ENCODE data around the gene RUFY4. TPM values are rescaled to one million over a fixed set of nuclear protein-coding genes. Genes with fewer than 3 reads are reported as not detected.
"Not testable (repeated sequence)": the region's sequence is repeated elsewhere in the genome, so short reads cannot be mapped to it uniquely, and the experiment has no call there.

RUFY4 gene, protein sequence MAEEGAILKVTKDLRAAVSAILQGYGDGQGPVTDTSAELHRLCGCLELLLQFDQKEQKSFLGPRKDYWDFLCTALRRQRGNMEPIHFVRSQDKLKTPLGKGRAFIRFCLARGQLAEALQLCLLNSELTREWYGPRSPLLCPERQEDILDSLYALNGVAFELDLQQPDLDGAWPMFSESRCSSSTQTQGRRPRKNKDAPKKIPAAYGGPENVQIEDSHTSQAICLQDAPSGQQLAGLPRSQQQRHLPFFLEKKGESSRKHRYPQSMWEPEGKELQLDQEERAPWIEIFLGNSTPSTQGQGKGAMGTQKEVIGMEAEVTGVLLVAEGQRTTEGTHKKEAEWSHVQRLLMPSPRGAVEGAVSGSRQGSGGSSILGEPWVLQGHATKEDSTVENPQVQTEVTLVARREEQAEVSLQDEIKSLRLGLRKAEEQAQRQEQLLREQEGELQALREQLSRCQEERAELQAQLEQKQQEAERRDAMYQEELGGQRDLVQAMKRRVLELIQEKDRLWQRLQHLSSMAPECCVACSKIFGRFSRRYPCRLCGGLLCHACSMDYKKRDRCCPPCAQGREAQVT
- not detected in 2 replicates for polyA plus RNA-seq (2013)

DNA sequence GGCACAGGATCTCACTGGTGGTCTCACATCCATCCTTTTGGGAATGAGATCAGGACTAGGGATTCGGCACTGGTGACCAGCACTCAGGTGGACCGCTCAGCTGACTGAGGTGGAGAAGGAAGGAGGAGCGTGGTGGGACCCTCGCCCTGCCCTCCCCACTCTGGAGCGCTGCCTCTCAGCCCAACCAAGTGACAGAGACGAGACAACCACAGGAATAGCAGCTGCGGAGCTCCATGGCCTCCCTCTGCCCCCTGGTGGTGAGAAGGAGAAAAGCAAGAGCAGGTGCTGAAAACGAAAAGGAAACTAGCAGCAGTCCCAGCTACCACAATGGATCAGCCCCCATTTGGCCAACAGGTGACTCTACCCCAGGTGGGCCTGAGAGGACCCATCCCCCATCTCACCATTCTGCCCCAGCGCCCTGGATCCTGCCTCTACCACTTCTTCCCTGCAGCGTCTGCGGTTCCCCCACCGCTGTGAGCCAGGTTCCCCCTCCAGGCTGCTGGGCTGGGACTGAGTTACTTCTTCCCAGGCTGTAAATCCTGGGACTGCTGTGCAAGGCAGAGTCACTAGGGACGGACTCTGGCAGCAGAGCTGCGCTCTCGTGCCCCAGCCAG is at the start of gene RUFY4:
Gene RUFY4, plus strand, starts transcription at position 533 of the 614 bp plus-strand sequence. CDS start 1,353 bp downstream, outside the sequence.
- WGBS (ENCODE audit: extremely low coverage, insufficient coverage, insufficient read length): no CpG with 5 or more reads among the region's 15 CpGs
- H3K9me3 ChIP-seq (ENCODE audit: insufficient read depth, low read depth, low read length); H3K27me3 ChIP-seq (ENCODE audit: insufficient read depth, low read length): not testable (repeated sequence)

DNA sequence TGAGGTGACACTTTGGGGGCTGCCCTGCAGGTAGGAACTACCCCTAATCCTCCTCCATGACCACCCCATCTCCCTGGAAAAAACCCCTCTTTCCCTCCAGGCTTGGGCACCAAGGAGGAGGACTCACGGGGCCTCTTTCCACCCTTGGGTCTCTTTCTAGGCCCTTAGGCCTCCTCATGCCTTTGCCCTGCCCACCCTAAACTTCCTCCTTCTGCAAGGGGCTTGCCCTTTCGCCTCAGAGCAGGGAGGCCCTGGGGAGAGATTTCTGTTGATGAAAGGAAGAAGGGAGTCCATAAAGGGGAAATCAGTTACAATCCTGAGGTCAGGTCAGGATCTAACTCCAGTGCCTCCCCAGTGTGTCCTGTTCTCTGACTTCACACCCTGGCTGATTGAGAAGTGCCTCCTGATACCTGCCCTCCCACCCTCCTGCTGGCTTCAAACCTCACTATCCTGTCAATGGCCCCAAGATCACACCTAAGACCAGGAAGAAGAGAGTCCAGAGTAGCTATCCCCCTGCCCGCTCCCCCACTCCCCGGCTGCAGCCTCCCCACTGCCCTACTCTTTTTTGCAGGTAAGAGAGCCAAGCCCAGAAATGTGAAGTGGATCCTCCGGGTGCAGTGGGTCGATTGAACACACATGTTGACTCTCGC is 49.5 kb upstream of the RUFY4 start:
- no peaks in the 10 kb centered on the region for H3K4me1 ChIP-seq (ENCODE audit: control insufficient read depth in 1 of 2, insufficient read depth in 2 of 2, low read length in 2 of 2)
- H3K18ac ChIP-seq (ENCODE audit: low read length): no peak overlapping the region
- no peaks in the 10 kb centered on the region for H3K36me3 ChIP-seq (ENCODE audit: control insufficient read depth in 1 of 2, insufficient read depth in 2 of 2, low read length in 2 of 2)
- peaks cover 4% of the 10 kb centered on the region for H3K9me3 ChIP-seq (ENCODE audit: insufficient read depth, low read depth, low read length)
- no peak overlapping the region for H3K4me2 ChIP-seq (ENCODE audit: low read length)
- no peak overlapping the region for H3K4ac ChIP-seq (ENCODE audit: low read depth, low read length)
- no peak overlapping the region for H2AK5ac ChIP-seq (ENCODE audit: low read length)
- H4K91ac ChIP-seq (ENCODE audit: low read depth, low read length): no peak overlapping the region
- no peak overlapping the region for H4K8ac ChIP-seq (ENCODE audit: low read depth, low read length)
- no peaks in the 10 kb centered on the region for H3K79me1 ChIP-seq (ENCODE audit: low read length)
- no peak overlapping the region for H3K14ac ChIP-seq (ENCODE audit: low read length)
- DNase-seq: no peak
- H3K27me3 ChIP-seq (ENCODE audit: insufficient read depth, low read length): no peaks in the 10 kb centered on the region
- H2BK12ac ChIP-seq (ENCODE audit: low read length): no peak overlapping the region
- no peak overlapping the region for H2BK5ac ChIP-seq (ENCODE audit: low read depth, low read length, poor library complexity)
- H3K23ac ChIP-seq (ENCODE audit: low read length): no peak overlapping the region
- no peak overlapping the region for H3K27ac ChIP-seq (ENCODE audit: low read depth, low read length)
- no peak overlapping the region for H3K4me3 ChIP-seq (ENCODE audit: low read depth, low read length)
- no peak overlapping the region for H2BK120ac ChIP-seq (ENCODE audit: insufficient read depth, low read length, poor library complexity)
- no peak overlapping the region for H3K9ac ChIP-seq (ENCODE audit: low read length)
- H4K12ac ChIP-seq (ENCODE audit: low read depth, low read length): no peak overlapping the region
- no peaks in the 10 kb centered on the region for H3K79me2 ChIP-seq (ENCODE audit: control insufficient read depth, insufficient read depth, low read length, poor library complexity)
- no CpG with 5 or more reads among the region's 7 CpGs for WGBS (ENCODE audit: extremely low coverage, insufficient coverage, insufficient read length)
- no peak overlapping the region for H2AFZ ChIP-seq (ENCODE audit: insufficient read depth, low read length, poor library complexity)

More for the DNA sequence above, at the start of gene RUFY4:
- not testable (repeated sequence) for H4K12ac ChIP-seq (ENCODE audit: low read depth, low read length); H3K14ac ChIP-seq (ENCODE audit: low read length); H4K91ac ChIP-seq (ENCODE audit: low read depth, low read length); H2BK120ac ChIP-seq (ENCODE audit: insufficient read depth, low read length, poor library complexity); H3K27ac ChIP-seq (ENCODE audit: low read depth, low read length); H2BK12ac ChIP-seq (ENCODE audit: low read length); H4K8ac ChIP-seq (ENCODE audit: low read depth, low read length); H3K9ac ChIP-seq (ENCODE audit: low read length); H3K79me2 ChIP-seq (ENCODE audit: control insufficient read depth, insufficient read depth, low read length, poor library complexity); H3K79me1 ChIP-seq (ENCODE audit: low read length); H3K4ac ChIP-seq (ENCODE audit: low read depth, low read length); H2AK5ac ChIP-seq (ENCODE audit: low read length); H3K4me3 ChIP-seq (ENCODE audit: low read depth, low read length); H3K4me2 ChIP-seq (ENCODE audit: low read length); H3K18ac ChIP-seq (ENCODE audit: low read length); H3K4me1 ChIP-seq (ENCODE audit: control insufficient read depth in 1 of 2, insufficient read depth in 2 of 2, low read length in 2 of 2); H3K36me3 ChIP-seq (ENCODE audit: control insufficient read depth in 1 of 2, insufficient read depth in 2 of 2, low read length in 2 of 2); H2BK5ac ChIP-seq (ENCODE audit: low read depth, low read length, poor library complexity); H3K23ac ChIP-seq (ENCODE audit: low read length); H2AFZ ChIP-seq (ENCODE audit: insufficient read depth, low read length, poor library complexity)
- peak; percentile 35 to 74 for DNase-seq

DNA sequence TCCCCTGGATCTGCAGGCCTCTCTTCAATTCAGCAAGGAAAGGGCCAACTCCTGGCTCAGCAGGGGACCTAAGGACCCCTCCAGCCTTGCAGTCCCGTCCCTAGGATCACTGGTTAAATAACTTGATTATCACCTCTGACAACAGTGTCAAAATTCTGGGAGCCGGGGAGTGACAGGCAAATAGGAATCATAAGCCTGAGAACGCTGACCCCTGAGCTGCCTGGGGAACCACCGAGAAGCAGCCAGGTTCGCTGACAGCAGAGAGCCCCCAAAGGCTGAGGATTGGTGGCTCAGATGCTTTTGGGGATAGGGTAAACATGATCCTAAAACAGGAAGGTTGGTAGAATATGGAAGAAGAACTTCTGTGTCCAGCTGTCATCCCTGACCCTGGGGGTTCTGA is 48.8 kb upstream of the RUFY4 start:
- Histone ChIP-seq H3K4me1 (ENCODE audit: control insufficient read depth in 1 of 2, insufficient read depth in 2 of 2, low read length in 2 of 2) (no peaks in the 10 kb centered on the region), H2AFZ (ENCODE audit: insufficient read depth, low read length, poor library complexity) (no peak overlapping the region), H3K36me3 (ENCODE audit: control insufficient read depth in 1 of 2, insufficient read depth in 2 of 2, low read length in 2 of 2) (no peaks in the 10 kb centered on the region), H3K4me2 (ENCODE audit: low read length) (no peak overlapping the region), H3K4ac (ENCODE audit: low read depth, low read length) (no peak overlapping the region), H3K27me3 (ENCODE audit: insufficient read depth, low read length) (no peaks in the 10 kb centered on the region), H3K18ac (ENCODE audit: low read length) (no peak overlapping the region), H3K9me3 (ENCODE audit: insufficient read depth, low read depth, low read length) (peaks cover 4% of the 10 kb centered on the region), H3K27ac (ENCODE audit: low read depth, low read length) (no peak overlapping the region), H3K9ac (ENCODE audit: low read length) (no peak overlapping the region), H4K91ac (ENCODE audit: low read depth, low read length) (no peak overlapping the region), H2BK120ac (ENCODE audit: insufficient read depth, low read length, poor library complexity) (no peak overlapping the region), H3K14ac (ENCODE audit: low read length) (no peak overlapping the region), H3K79me1 (ENCODE audit: low read length) (no peaks in the 10 kb centered on the region), H2BK12ac (ENCODE audit: low read length) (no peak overlapping the region), H3K79me2 (ENCODE audit: control insufficient read depth, insufficient read depth, low read length, poor library complexity) (no peaks in the 10 kb centered on the region), H4K12ac (ENCODE audit: low read depth, low read length) (no peak overlapping the region), H2AK5ac (ENCODE audit: low read length) (no peak overlapping the region), H3K4me3 (ENCODE audit: low read depth, low read length) (no peak overlapping the region), H2BK5ac (ENCODE audit: low read depth, low read length, poor library complexity) (no peak overlapping the region), H4K8ac (ENCODE audit: low read depth, low read length) (no peak overlapping the region), H3K23ac (ENCODE audit: low read length) (no peak overlapping the region)
- no peak for DNase-seq
- no CpG with 5 or more reads among the region's 5 CpGs for WGBS (ENCODE audit: extremely low coverage, insufficient coverage, insufficient read length)

DNA sequence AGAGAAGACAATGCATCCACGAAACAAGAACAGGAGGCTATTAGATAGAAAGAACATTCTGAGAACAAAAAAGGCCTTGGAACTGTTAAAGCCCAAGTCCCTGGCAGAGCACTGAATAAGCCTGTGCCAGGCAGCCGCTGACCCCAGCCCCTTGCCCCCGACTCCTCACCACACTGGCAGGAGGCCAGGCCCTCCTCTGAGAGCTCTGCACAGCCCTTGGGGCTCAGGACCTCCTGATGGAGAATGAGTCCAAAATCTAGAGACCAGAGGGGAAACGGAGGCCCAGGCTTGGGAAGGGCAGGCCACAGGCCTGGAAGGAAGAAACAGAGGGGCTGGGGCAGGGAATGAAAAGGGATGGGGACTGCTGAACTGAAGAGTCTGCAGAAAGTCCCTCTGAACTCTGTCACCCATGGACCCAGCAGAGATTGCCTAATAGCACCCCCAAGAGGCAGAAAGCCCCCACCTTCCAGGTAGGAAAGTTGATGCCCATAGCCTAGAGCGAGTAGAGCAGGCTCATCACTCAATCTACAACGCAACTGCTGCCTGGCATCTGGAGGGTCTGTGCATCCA is 48.0 kb upstream of the RUFY4 start:
- no peak for DNase-seq
- H3K23ac ChIP-seq (ENCODE audit: low read length): no peak overlapping the region
- H2AFZ ChIP-seq (ENCODE audit: insufficient read depth, low read length, poor library complexity): no peak overlapping the region
- H3K14ac ChIP-seq (ENCODE audit: low read length): no peak overlapping the region
- H3K9me3 ChIP-seq (ENCODE audit: insufficient read depth, low read depth, low read length): peaks cover 4% of the 10 kb centered on the region
- H3K27ac ChIP-seq (ENCODE audit: low read depth, low read length): no peak overlapping the region
- H3K27me3 ChIP-seq (ENCODE audit: insufficient read depth, low read length): no peaks in the 10 kb centered on the region
- H2BK120ac ChIP-seq (ENCODE audit: insufficient read depth, low read length, poor library complexity): no peak overlapping the region
- H3K79me2 ChIP-seq (ENCODE audit: control insufficient read depth, insufficient read depth, low read length, poor library complexity): no peaks in the 10 kb centered on the region
- no peak overlapping the region for H3K4me2 ChIP-seq (ENCODE audit: low read length)
- no peak overlapping the region for H4K8ac ChIP-seq (ENCODE audit: low read depth, low read length)
- H3K4me3 ChIP-seq (ENCODE audit: low read depth, low read length): no peak overlapping the region
- no peak overlapping the region for H2BK5ac ChIP-seq (ENCODE audit: low read depth, low read length, poor library complexity)
- H2BK12ac ChIP-seq (ENCODE audit: low read length): no peak overlapping the region
- H2AK5ac ChIP-seq (ENCODE audit: low read length): no peak overlapping the region
- no CpG with 5 or more reads among the region's 6 CpGs for WGBS (ENCODE audit: extremely low coverage, insufficient coverage, insufficient read length)
- H3K4me1 ChIP-seq (ENCODE audit: control insufficient read depth in 1 of 2, insufficient read depth in 2 of 2, low read length in 2 of 2): no peaks in the 10 kb centered on the region
- H4K91ac ChIP-seq (ENCODE audit: low read depth, low read length): no peak overlapping the region
- H3K9ac ChIP-seq (ENCODE audit: low read length): no peak overlapping the region
- H3K4ac ChIP-seq (ENCODE audit: low read depth, low read length): no peak overlapping the region
- no peaks in the 10 kb centered on the region for H3K36me3 ChIP-seq (ENCODE audit: control insufficient read depth in 1 of 2, insufficient read depth in 2 of 2, low read length in 2 of 2)
- H3K79me1 ChIP-seq (ENCODE audit: low read length): no peaks in the 10 kb centered on the region
- H3K18ac ChIP-seq (ENCODE audit: low read length): no peak overlapping the region
- no peak overlapping the region for H4K12ac ChIP-seq (ENCODE audit: low read depth, low read length)

Data from trophoblast cell (in vitro differentiated cells and primary cell).